Activated naive CD4-positive, alpha-beta T cell treated with Interleukin-2 at 50 U/mL for 16 hours (primary cell): Measurements from ENCODE around the gene NKAIN4.
A peak's percentile ranks its signal among the peaks of the same experiment; 100 is the strongest.

Experiments
- DNase-seq: peaks from one replicate; pipeline ENCODE4 v3.0.0-alpha.2; 2020

The NKAIN4 gene

DNA sequence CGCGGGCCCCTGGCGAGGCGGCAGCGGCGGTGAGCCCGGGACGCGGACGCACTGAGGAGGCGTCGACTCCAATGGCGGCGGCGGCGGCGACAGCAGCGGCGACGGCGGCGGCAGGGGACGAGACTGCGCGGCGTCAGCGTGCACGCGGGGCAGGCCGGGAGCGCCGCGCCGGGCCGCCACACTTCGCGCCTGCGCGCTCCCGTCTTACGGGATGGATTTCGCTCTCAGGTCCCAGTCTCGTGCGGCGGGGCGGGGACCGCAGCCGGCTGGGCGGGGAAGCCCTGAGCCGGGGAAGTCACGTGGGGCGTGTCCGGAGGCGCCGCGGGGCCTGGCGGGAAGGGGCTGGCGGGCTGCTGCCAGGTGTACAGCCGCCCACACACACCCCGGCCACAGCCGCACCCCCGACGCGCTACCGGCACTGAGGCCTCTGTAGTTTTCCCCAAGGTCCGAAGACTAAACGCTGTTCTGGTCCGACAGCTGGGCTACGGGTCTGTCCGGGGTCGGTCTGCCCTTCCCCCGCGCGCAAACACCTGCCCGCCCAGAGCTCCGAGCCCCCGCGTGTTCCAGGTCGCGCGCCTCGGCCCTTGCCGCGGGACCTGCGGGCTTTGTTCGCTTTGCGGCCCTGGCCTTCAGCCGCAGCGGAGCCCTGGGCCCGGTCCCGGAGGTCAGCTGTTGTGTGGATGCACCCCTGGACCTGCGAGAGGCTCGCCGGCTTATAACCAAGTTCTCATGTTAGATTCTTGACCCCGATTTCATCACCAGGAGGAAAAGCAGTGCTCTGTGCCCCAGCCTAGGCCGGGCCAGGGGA, 38.0 kb downstream of the NKAIN4 start, which contains the start of gene YTHDF1:
Gene YTHDF1, minus strand, starts transcription at position 91 of the 808 bp plus-strand sequence. CDS start 239 bp downstream, outside the sequence.
- peak; percentile 96 for DNase-seq

DNA sequence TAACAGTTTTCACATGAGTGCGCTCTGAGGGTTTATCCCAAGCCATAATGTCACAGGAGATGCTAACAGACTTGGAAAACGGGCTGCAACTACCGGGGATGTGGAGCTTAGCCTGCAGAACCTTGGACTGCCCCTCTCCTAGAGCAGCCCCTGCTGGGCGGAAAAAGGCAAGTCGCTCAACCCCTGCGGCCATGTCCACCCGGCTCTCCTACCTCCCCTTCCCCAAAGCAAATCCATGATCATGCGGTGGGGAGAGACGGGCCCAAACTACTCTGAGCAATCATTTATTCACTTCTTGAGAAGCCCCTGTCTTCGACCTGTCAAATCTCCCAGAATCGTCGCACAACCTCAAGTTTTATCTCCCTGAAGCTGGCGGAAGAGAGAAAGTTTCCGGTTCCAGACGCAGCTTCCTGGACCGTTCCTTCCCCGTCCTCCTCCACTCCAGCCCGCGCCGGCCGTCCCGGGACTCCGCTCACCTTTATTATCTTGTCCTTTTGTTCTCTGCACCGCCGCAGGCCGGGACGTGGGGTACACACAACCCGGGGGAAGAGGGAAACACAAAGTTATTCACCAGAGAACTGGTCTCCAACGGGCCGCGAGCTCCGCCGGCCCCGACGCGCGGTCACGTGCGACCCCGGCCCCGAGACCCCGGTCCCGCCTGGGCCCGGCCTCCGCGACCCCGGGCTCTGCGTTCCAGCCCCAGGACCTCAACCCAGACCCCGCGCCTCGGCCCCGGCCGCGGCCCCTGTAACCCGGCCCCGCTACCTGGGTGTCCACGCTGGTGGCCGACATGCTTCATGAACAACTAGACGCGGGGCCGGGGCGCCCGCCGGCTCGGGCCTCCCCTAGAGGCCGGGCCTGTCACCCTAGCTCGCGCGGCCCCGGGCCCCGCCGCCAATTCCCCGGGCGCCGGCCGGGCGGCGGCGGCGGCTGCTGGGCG, 38.9 kb downstream of the NKAIN4 start:
- peak; percentile 17 for DNase-seq

DNA sequence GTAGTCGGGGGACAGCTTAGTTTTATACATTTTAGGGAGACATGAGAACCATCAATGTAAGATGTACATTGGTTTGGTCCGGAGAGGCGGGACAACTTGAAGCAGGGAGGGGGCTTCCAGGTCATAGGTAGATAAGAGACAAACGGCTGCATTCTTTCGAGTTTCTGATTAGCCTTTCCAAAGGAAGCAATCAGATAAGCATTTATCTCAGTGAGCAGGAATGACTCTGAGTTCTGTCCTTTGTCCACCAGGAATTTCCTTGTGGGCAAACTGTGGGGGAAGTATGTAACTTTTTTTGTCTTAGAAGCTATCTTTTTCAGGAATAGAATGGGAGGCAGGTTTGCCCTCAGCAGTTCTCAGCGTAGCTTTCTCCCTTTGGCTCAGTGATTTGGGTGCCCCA, 39.7 kb downstream of the NKAIN4 start:
- no peak for DNase-seq

DNA sequence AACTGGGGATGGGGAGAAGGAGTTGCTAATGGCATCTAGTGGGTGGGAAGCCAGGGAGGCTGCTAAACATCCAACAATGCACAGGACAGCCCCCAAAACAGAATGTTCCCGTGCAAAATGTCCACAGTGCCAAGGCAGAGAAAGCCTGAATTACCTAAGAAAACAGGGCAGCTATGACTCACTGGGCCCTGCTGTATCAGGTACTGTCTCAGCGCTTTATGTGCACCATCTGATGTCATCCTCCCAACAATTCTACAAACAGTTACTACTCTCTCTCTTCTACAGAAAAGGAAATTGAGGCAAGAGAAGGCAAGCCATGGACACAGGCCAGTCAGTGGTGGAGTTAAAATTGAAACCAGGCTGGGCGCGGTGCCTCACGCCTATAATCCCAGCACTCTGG, 41.5 kb downstream of the NKAIN4 start:
- no peak for DNase-seq

DNA sequence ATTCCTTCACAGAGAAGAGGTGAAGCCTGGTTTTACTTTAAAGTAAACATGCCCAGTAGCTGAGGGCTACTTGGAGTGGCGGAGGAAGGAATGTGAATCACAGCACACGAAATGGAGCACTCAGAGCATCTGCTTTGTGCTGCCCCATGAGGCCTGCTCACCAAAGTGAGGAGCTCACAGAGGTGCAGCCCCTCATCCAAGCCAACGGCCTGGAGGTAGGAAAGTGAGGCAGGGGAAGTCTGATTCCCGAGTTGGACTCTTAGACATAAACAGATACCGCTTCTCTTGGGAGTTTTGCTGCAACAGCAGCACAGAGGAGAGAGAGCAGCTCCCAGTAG, 41.9 kb downstream of the NKAIN4 start:
- DNase-seq, result no peak

DNA sequence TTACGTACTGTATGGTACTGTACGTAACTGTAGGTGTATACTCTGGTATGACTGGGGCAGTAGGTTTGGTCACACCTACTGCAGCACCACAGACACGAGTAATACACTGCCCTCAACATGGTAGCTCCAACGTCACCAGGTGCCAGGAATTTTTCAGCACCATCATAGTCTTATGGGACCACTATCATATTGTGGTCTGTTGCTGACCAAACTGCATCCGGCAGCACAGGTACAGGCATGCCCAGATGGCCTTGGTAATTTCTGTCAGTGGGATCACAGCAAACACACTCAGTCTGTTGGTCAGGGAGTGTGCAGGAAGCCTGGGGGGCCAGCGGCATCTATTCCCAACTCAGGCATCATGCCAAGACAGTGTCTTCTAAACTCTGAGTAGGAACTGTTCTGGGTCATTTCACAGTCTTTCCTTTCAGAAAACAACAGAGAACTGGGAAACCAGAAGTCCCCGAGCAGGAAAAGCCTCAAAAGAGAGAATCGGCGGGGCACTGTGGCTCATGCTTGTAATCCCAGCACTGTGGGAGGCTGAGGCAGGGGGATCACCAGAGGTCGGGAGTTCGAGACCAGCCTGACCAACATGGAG, 44.2 kb downstream of the NKAIN4 start:
- no peak for DNase-seq

DNA sequence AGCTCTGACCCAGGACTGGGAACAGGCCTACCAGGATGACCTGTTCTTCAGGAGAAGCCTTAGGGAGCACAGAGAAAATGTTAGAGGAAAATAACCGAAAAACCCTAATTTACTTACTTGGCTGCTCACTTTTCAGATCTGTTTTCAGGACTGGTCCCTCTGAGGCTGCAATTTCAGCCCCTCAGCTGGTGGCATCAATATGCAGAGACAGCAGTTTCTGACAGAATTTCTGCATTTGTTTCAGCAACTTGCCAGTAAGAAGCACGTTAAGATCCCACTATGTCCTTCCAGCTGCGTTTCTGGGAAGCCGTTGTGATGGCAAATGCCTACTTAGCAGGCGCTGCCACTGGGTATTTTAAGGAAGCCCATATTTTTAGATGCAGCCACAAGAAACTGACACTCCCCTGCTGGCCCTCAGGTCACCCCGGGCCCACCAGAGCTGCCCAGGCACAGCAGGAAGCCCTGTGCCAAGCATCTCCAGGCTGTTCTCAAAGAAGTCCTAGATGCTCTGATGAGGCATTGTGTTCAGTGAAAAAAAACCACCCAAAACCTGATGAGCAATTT, 45.8 kb downstream of the NKAIN4 start:
- no peak for DNase-seq

DNA sequence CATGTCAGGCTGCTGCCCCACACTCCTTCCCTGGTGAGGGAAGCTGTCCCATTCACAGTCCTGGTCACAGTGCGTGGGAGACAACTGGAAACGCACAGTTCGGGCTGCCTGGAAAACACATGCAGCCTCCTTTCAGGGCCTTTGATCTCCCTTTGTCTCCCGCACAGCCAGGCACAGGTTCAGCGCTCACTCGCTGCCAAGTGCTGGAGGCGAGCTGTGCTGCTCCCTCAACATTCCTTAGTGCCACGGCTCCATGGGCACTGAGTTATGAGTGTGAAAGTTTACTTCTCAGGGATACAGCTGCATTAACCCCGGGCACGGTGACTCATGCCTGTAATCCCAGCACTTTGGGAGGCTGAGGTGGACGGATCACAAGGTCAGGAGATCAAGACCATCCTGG, 47.4 kb downstream of the NKAIN4 start:
- DNase-seq, result no peak

DNA sequence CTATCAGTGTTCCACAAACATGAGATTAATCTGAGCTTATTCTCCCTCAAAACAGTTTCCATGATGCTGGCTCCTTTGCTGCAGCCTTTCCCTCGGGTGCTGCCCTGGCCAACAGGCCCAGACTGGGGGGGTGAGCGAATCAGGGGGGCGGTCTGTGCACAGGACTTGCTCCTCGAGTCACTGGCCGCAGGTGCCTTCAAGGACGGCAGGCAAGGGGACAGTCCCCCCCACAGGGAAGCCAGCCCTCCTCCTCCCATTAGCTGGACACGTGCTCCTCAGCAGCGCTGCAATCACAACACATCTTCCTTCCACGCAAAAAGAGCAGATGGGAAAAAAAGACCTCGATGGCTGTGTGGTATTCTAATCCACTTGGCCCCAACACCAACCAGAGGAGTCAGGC, 48.4 kb downstream of the NKAIN4 start:
- DNase-seq, result no peak

DNA sequence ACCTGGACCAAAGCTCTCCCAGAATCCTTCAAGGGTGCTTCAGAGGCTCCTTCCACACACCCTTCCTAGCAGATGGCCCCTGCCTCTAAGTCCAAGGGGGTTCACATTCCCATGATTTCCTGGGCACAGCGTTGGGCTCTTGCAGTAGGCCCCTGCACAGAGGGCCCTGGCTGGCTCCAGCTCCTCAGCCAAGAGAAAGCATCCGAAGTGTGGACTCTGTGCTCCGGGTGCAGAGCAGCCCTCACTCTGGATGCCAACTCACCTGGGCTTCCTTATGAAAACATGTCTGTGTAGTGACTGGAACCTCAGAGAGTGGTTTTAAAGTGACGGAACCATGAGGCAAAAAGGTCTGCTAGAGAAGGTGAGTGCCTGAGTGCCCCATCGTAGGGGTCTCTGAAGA, 49.9 kb downstream of the NKAIN4 start:
- DNase-seq, result no peak

DNA sequence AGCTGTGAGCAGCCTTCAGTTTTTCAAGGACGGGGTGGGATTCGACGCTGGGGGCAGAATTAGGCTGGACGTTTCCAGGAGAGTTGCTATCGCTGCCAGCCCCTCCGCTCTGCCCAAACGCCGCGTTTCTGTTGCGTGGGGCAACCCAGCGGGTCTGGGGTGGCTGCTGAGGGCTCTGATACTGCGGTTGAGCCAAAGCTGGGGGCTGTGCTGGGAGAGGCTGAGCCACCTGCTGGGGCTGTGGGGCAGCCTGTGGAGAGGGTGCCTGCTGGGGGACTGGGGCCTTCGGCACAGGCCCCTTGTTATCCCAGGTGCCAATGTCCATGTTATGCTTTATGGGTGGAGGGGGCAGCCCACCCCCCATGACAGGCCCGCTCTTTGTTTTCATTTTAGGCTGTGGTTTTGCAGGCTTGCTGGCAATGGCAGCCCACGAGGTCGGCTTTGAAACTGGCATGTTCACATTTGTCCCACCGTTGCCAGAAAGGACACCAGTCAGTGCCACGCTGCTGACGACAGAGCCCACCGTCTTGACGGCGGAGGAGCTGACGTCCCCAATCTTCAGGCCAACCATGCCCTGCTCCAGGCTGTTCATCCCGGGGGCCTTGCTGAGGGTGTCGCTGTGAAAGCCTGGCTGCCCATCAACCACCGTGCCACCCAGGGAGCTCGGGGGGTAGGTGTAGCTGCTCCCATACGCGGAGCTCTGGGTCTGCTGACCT, 51.3 kb downstream of the NKAIN4 start:
- DNase-seq, result no peak

DNA sequence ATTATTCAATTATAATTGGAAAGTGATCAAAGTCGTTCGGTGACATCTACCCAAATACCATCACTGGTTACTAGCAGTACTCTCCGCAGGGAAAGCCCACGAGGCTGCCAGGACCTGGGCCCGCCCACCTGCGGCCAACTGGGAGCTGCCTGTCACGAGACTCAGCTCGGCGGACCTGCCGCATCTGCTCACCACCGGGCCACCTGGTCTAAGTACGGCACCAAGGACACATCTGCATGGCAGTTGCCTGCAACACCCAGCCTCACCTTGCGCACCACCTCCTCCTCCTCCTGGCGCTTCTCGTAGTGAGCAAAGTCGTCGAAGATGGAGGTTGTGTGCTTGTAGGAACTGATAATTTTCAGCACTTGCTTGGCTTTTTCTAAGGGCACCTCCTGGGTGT, 52.2 kb downstream of the NKAIN4 start:
- no peak for DNase-seq

DNA sequence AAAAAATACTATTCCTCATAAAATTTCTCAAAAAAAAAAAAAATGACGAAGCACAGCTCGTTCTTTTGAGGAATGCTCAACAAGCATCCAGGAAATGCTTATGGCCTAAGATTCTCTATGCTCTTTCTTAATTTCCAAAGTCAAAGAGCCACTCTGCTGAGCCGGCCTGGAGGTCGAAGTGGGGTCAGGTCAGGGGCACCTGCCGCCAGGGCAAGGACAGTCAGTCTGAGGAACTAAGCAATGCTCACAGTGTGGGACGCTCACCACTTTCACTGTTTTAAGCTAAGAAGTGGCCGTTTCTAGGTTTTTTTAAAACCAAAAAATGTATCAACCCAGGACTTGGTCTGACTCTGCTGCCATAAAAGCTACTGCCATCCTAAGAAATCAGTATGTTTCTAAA, 55.7 kb downstream of the NKAIN4 start:
- no peak for DNase-seq

DNA sequence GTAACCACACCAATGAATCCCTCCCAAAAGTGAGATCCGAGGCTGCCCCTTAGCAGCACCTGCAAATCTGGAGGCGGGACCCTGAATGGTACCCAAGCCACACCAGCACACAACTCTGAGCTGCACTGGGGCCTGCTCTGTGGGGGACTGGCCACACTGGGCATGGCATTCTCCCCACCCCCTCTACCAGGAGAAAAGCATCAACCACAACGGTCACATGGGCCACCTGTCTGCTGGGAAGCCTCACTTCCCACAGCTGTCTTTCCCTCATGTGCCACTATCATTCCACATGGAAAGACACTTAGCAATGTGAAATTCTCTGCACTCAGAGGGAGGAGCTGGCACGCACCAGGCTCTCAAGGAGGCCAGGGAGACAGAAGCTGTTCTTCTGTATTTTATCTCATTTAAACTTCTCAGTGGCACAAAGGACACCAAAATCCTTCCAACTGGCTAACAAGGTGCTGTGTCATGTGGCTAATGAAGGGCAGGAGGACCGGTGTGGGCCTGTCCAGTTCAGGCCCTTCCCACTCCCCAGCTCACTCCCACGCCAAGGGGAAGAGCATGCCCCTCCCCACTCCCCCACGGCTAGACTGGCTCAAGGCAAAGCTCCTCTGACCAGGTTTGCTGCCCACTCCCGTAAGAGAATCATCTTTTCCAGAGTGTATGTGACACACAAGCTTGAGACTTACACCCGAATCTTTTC, 57.3 kb downstream of the NKAIN4 start:
- no peak for DNase-seq

DNA sequence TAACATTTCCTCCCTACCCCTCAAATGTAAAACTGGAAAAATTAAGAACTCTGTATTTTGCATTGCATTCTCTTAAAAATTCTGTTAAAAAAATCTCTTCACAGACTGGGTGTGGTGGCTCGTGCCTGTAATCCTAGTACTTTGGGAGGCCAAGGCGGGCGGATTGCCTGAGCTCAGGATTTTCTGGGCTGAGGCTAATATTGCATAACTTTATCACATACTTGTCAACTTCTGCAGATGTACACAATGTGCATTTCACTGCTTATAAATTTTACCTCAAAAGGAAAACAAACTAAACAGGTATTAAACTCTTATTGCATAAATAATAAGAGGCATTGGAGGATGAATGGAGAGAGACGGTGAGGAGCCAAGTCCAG, 59.5 kb downstream of the NKAIN4 start:
- no peak for DNase-seq

DNA sequence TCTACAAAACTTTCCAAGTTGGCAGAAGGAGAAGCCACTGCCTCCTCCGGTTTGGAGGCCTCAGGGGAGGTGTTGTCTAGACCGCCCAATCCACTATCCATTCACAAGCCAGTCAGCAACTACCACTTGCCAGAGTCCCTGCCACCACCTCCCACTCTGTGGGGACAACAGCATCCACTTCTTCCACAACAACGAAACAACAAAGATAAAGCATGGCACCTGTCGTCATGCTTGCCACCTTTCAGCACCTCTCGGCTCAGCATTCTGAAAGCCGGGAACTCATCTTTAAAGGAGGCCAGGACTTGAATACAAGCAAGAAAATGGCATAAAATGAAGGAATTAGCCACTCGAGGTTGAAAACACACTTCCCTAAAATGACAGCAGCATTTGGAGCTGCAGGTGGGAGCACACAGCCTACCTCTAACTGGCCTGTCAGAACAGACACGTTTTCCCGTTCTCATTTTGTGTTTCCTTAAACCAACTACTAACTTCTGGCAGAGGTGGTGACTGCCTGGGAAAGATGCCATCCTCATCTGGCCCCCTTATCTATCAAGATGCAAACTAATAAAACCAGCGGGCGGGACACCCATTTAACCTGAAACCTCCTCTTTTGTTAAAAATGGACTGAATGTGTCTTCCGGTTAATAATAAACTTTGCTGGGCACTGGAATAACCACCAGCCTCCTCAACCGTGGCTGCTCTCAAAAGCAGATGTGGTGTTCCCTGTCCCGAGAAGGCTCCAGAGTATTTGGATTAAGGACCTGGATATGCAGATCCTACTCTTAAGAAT, 60.1 kb downstream of the NKAIN4 start:
- no peak for DNase-seq

DNA sequence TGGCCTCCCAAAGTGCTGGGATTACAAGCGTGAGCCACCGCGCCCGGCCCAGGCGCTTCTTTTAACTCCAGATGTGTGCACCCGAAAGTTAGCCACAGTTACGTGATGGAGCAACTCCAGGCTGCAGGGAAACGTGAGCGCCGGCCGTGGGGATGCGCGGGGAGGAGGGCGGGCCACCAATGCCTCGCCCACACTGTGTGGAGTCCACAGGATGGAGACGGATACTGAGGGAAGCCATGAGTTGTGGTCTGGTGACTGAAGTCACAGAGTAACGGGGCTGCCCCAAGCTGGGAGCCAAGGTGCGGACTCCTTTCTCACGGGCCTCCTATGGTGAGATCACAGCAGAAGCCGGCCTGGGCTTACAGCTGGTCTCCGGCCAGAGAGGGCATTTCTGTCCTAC, 61.5 kb downstream of the NKAIN4 start:
- DNase-seq, result no peak

DNA sequence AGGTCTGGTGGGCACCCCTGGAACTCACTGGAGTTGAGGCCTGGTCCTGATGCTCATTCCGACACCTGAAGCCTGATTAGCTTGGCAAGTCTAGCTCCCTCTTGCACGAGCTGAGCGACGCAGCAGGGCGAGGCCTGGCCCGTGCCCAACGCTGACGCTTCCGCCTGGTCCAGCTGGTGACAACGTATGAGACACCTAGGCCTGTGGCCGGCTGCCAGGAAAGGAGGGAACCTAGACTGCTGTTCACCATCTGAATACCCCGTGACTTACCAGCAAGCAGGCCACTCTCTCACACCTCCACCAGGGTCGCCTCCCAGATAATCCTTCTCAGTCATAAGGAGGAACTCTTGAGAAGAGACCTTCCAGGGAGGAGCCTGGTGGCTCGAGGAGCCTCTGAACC, 62.9 kb downstream of the NKAIN4 start:
- DNase-seq, result no peak

DNA sequence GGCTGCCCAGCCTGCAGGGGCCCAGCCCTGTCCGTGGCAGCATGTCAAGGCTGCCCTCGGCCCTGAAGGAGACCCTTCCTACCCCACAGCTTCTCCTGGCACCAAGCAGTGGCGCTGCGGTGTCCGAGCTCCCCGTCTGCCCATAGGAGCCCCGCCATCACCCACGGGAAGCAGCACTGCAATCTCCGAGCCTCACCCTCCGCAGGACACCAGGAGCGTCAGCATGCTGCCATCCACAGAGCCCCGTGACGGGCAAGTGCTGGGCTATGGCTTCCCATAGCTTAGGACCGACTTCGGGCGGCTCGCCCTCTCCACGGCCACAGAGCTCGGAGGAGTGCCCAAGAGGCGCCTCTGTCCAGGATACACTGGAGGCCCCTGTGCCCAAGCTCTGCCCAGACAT, 63.4 kb downstream of the NKAIN4 start:
- no peak for DNase-seq
